ENCODE measurements around the gene C10orf90.

GRCh38 chr10:126390324-126390723 is 280.2 kb downstream of the C10orf90 start:
- TF ChIP-seq CTCF (IDR thresholded peaks at IDR 0.05) (no peak), POLR2AphosphoS5 (IDR thresholded peaks at IDR 0.05) (no peak)

Measured in suprapubic skin (tissue), 3 donors.